Upper lobe of left lung (tissue), 6 donors: ENCODE results near the gene LGALS4. TPM values are rescaled to one million over a fixed set of nuclear protein-coding genes. Genes with fewer than 3 reads are reported as not detected.
"Not testable (repeated sequence)": the region's sequence is repeated elsewhere in the genome, so short reads cannot be mapped to it uniquely, and the experiment has no call there.

ENCODE experiments used
- ATAC-seq, 2 donors: fragments of 200-7000 bp; cut with Tn5 transposase; one replicate each; pipeline ENCODE4 v1.9.1; 2022; ENCODE audit warnings: mild to moderate bottlenecking in 2 of 2, moderate library complexity in 2 of 2; ENCODE audit not compliant: low FRiP score in 2 of 2
- DNase-seq, 2 donors: peaks; one replicate each; pipeline ENCODE4 v3.0.0-alpha.2; 2019 to 2020
- H3K27ac ChIP-seq, 4 donors: fragments of 200-600 bp; sonication (generic); one replicate each; pipeline ENCODE4 v1.5.1; 2016 to 2019
- H3K27me3 ChIP-seq, 4 donors: fragments of 200-600 bp; sonication (generic); one replicate each; pipeline ENCODE4 v1.5.1; 2017 to 2019
- H3K36me3 ChIP-seq, 4 donors: fragments of 200-600 bp; sonication (generic); one replicate each; pipeline ENCODE4 v1.5.1; 2016 to 2019
- H3K4me1 ChIP-seq, 4 donors: fragments of 200-600 bp; sonication (generic); one replicate each; pipeline ENCODE4 v1.5.1; 2018 to 2019
- H3K4me3 ChIP-seq, 4 donors: fragments of 200-600 bp; sonication (generic); one replicate each; pipeline ENCODE4 v1.5.1; 2017 to 2019; ENCODE audit warnings: mild to moderate bottlenecking in 2 of 4, moderate library complexity in 1 of 4
- H3K9me3 ChIP-seq, 4 donors: fragments of 200-600 bp; sonication (generic); one replicate each; pipeline ENCODE4 v1.5.1; 2018 to 2019
- CTCF ChIP-seq, 6 experiments: fragments of 450-650 bp in 4 of 6; fragments of 200-600 bp in 2 of 6; sonication (generic) in 2 of 6; IDR thresholded peaks; one replicate each; pipeline ENCODE4 v1.5.1; 2016 to 2019; ENCODE audit warnings: antibody characterized with exemption in 6 of 6
- EP300 ChIP-seq, 4 donors: sonication (generic); formaldehyde crosslinking; IDR thresholded peaks; one replicate each; pipeline ENCODE4 v1.5.1; 2017; ENCODE audit warnings: antibody characterized with exemption in 4 of 4, control low read depth in 2 of 4
- POLR2A ChIP-seq, 4 donors: fragments of 450-650 bp; IDR thresholded peaks; one replicate each; pipeline ENCODE4 v1.5.1; 2016 to 2017; ENCODE audit warnings: antibody characterized with exemption in 4 of 4, mild to moderate bottlenecking in 2 of 4
- POLR2AphosphoS5 ChIP-seq, 2 donors: sonication (generic); formaldehyde crosslinking; IDR thresholded peaks; one replicate each; pipeline ENCODE4 v1.5.1; 2017; ENCODE audit warnings: antibody characterized with exemption in 2 of 2
- WGBS, 2 donors: methylation state at CpG; one replicate each; pipeline ENCODE4 v1.1.5; 2017 to 2018; 5-methylcytosine and 5-hydroxymethylcytosine counted together
- total RNA-seq, 6 donors: library from RNA; depleted of rRNA in 4 of 6; stranded (reverse); fragments of >200 nt in 4 of 6; gene quantifications; one replicate each; pipeline versions ENCODE4 v1.1.0 to v1.2.1, GENCODE V29; 2016 to 2021
- donor health status: DM: no; HTN: no; CAD: no; lungs with moderate emphysema.
- donor health status: DM: no; HTN: yes; CAD: no; lungs with severe emphysema.

LGALS4 gene
- total RNA-seq, 6 donors from 2014 or later = 3.1 to 12.3 (median 5.0) TPM

- Histone ChIP-seq H3K4me1 (no peaks in the 10 kb centered on the region), H3K4me3 (no peak overlapping the region), H3K36me3 (no peaks in the 10 kb centered on the region), H3K27ac (no peak overlapping the region), H3K9me3 (no peaks in the 10 kb centered on the region), H3K27me3 (no peaks in the 10 kb centered on the region)
- TF ChIP-seq EP300 (IDR thresholded peaks at IDR 0.05) = no peak
- TF ChIP-seq POLR2AphosphoS5 (IDR thresholded peaks at IDR 0.05) = no peak
- TF ChIP-seq POLR2A (IDR thresholded peaks at IDR 0.05) = no peak
- no peak for TF ChIP-seq CTCF (IDR thresholded peaks at IDR 0.05)
- 76 to 82% methylated on average over 11 of the region's 11 CpGs for WGBS, 2 donors
- no peak for ATAC-seq
- DNase-seq = no peak
Observed at GRCh38 chr19:38786572-38787265, 26.0 kb downstream of the LGALS4 start.

DNA sequence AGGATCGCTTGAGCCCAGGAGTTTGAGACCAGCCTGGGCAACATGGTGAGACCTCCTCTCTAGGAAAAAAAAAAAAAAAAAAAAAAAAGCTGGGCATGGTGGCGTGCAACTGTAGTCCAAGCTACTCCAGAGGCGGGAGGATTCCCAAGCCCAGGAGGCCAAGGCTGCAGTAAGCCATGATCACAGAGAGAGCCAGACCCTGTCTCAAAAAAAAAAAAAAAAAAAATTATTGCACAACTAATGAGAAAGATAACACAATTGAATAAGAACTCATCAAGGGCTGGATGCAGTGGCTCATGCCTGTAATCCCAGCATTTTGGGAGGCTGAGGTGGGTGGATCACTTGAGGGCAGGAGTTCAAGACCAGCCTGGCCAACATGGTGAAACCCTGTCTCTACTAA, 26.7 kb downstream of the LGALS4 start:
- not testable (repeated sequence) for H3K27me3 ChIP-seq, H3K27ac ChIP-seq, ATAC-seq, H3K4me3 ChIP-seq, H3K36me3 ChIP-seq, H3K4me1 ChIP-seq, H3K9me3 ChIP-seq, DNase-seq
- WGBS, 2 donors = 94 to 98% methylated on average over 3 of the region's 3 CpGs

- no peaks in the 10 kb centered on the region for H3K27me3 ChIP-seq
- WGBS, 2 donors = 94 to 100% methylated on average over 7 of the region's 7 CpGs
Observed at GRCh38 chr19:38785187-38785699, 27.5 kb downstream of the LGALS4 start.

GRCh38 chr19:38784224-38784623, 28.5 kb downstream of the LGALS4 start:
- DNase-seq = no peak
- no peak for ATAC-seq
- no peaks in the 10 kb centered on the region for H3K9me3 ChIP-seq
- no peaks in the 10 kb centered on the region for H3K4me1 ChIP-seq
- no peaks in the 10 kb centered on the region for H3K36me3 ChIP-seq
- no peak overlapping the region for H3K4me3 ChIP-seq
- TF ChIP-seq CTCF (IDR thresholded peaks at IDR 0.05) (no peak), POLR2AphosphoS5 (IDR thresholded peaks at IDR 0.05) (no peak), EP300 (IDR thresholded peaks at IDR 0.05) (no peak), POLR2A (IDR thresholded peaks at IDR 0.05) (no peak)
- H3K27me3 ChIP-seq = no peaks in the 10 kb centered on the region
- 59 to 68% methylated on average over 3 of the region's 3 CpGs for WGBS, 2 donors
- H3K27ac ChIP-seq = no peak overlapping the region

More at GRCh38 chr19:38785187-38785699, 27.5 kb downstream of the LGALS4 start:
- H3K36me3 ChIP-seq = no peaks in the 10 kb centered on the region
- no peaks in the 10 kb centered on the region for H3K9me3 ChIP-seq
- H3K4me1 ChIP-seq = no peaks in the 10 kb centered on the region
- ATAC-seq (no peak), DNase-seq (no peak)
- TF ChIP-seq EP300 (IDR thresholded peaks at IDR 0.05) = no peak
- no peak for TF ChIP-seq POLR2AphosphoS5 (IDR thresholded peaks at IDR 0.05)
- TF ChIP-seq CTCF (IDR thresholded peaks at IDR 0.05) = no peak
- TF ChIP-seq POLR2A (IDR thresholded peaks at IDR 0.05) = no peak
- H3K27ac ChIP-seq = no peak overlapping the region
- H3K4me3 ChIP-seq = no peak overlapping the region

- not testable (repeated sequence) for ATAC-seq, H3K9me3 ChIP-seq, H3K27ac ChIP-seq, H3K36me3 ChIP-seq, H3K27me3 ChIP-seq, H3K4me1 ChIP-seq, DNase-seq, H3K4me3 ChIP-seq
- 90 to 91% methylated on average over 13 of the region's 13 CpGs for WGBS, 2 donors
Observed at GRCh38 chr19:38782212-38782611, 30.5 kb downstream of the LGALS4 start.

- TF ChIP-seq CTCF (IDR thresholded peaks at IDR 0.05) (no peak), EP300 (IDR thresholded peaks at IDR 0.05) (no peak), POLR2AphosphoS5 (IDR thresholded peaks at IDR 0.05) (no peak), POLR2A (IDR thresholded peaks at IDR 0.05) (no peak)
- ATAC-seq (no peak), DNase-seq (no peak)
- Histone ChIP-seq H3K4me3 (no peak overlapping the region), H3K27me3 (no peaks in the 10 kb centered on the region), H3K4me1 (no peaks in the 10 kb centered on the region), H3K36me3 (no peaks in the 10 kb centered on the region), H3K27ac (no peak overlapping the region), H3K9me3 (no peaks in the 10 kb centered on the region)
- WGBS, 2 donors = 83 to 86% methylated on average over 7 of the region's 7 CpGs
Observed at GRCh38 chr19:38781058-38781457, 31.7 kb downstream of the LGALS4 start.
